ENCODE data around the gene DHX32.

Gene DHX32

DNA sequence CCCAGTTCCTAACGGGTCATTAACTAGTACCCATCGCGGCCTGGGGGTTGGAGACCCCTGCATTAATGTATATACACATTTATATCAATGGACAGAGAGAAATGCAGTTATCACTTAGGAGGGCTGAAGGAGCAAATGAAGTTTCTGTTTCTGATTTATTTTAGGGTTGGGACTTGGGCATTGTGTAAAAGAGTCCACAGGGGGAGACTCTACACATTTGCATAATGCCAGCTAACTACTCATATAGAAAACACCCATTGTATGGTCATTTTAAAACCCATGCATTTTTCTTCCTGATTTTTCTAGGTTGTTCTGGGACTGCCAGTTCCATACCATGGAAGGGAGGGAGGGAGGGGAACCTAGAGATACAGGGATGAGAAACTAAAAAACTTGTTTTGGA is 34.2 kb downstream of the DHX32 start:
- no peak for DNase-seq

DNA sequence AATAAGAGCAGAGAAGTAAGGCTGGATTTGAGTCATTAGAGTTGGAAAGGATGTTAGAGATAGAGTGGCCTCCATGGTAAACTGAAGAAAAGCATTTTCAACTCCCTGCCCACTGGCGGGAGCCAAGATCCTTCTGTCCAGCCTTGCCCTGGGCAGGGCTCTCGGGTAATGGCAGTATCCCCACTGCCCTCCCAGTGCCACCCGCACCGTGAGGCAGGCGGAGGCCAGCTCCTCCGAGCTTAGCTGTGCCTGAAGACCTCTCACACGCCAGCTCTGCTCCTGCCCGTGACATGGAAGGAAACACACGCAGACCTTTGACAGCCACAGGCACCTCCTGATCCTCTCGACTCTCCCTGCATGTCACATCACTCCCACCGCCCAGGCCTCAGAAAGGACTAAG is 35.5 kb downstream of the DHX32 start:
- no peak for DNase-seq

DNA sequence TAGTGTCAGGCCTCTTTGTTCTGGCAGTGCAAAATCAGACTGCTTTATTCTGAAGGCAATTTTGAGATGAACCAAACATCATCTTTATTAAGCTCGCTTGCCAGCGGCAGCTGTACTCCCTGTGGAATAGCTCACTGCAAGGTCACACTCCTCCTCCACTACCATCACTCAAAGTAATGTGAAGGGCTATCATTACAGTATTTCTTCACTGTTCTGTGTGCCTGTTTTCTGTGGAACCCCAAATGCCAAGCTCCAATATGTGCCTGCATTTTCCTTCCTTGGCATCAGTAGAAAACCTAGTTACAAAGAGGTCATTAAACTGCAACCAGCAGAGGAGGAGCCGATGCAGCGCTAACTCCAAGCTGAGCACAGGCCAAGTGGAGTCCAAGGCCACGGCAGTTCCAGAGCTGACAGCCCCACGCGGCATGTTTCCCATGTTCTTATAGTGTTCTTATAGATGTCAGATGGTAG is 36.3 kb downstream of the DHX32 start:
- DNase-seq, result no peak

DNA sequence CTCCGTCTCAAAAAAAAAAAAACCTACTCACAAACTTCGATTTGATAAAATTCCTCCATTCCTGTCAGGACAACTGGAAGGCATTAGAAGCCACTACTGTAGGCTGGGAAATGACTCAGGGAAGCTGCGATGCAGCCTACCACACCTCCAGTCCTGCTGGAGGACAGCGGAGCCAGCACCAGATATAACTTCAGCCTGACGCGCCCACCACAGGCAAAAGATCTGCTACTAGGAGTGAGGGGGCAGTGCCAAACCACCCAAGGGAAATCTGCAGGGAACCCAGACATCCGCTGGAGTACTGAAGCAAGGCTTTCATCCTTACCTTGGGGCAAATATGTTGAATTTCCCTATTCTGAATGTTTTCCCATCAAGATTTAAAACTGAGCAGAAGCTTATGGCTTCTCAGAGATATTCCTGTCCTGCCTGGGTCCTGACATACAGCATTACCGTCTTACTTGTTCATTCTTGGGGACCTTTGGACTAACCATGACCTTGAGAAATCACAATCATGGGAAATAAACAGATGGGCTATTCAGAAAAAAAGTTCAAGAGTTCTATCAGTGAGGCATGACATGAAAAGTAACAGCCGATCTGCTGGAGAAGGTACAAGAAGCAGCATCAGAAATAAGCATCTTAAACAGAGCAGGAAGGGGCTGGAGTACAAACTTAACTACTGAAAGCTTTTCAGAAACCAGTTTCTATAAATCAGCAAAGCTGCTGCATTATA is 37.3 kb downstream of the DHX32 start:
- DNase-seq, result no peak

DNA sequence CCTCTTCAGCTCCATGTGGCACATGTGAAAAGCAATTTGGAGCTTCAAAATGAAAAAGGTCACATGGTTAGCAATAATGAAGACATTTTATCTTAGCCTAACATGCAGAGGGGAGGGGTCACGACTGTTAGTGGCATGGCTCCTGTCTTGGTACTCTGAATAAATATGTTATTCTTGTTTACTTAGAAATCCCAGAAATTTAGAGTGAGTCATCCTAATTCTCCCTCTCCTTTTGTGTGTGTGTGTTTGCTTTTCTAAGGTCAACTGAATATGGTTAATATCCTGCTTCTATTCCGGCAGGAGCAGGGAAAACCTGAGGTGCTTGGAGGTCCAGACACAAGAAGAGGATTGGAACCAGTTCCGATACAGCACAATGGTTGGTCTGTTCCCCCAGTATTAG is 40.1 kb downstream of the DHX32 start:
- no peak for DNase-seq

- DNase-seq, result no peak
Measured at GRCh38 chr10:125840406-125840805, 40.7 kb downstream of the DHX32 start.

DNA sequence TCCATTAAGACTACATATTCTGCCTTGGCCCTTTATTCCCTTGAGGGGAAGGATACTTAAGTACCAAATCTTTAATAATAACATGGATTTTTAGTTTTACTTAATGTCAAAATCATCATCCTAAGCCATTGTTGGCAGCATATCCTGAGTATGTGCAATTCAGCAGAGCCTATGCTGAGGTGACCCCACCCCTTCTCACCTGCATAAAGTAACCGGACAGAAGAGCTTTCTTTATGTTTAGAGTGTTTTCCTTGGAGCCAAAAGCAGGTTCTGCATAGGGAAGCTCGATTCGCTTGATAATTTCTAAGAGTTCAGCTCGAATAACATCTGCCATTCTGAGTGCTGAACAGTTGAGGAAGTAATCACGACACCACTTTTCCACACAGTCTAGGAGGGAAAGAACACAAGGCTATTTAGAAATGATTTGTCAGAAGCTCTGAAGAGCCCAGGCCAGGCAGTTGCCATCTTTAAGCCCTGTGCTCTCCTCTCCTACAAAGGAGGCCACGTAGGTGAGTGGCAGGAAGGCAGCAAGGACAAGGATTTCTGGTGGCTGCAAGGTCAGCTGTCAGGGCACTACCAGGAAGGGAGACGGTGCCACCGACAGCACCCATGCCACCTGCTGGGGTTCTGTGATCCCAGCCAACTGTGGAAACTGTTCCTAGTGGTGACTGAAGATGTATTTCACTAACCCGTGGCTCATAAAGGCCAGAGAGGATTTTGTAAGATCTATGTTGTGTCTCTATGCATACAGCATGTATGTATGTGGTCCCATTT is 42.1 kb downstream of the DHX32 start:
- no peak for DNase-seq

DNA sequence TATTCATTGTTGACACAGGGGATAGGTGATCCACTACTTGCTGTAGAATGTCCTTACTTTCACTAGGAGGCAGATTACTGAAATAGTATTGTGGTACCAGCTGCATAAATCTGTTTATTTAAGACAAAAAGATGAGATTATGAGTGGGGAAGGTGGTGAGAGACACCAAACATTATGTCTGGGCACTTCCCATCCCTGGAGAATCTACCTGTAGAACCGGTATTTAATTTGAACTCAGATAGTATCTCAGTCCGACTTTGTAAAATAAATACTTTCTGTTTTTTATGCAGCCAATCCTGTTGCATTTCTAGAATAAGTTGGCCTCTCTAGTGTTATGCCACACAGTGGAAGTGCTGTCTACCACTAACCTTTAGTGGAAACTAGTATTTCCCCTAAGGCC is 44.3 kb downstream of the DHX32 start:
- no peak for DNase-seq

GRCh38 chr10:125828311-125828710 is 52.8 kb downstream of the DHX32 start:
- DNase-seq, result no peak

DNA sequence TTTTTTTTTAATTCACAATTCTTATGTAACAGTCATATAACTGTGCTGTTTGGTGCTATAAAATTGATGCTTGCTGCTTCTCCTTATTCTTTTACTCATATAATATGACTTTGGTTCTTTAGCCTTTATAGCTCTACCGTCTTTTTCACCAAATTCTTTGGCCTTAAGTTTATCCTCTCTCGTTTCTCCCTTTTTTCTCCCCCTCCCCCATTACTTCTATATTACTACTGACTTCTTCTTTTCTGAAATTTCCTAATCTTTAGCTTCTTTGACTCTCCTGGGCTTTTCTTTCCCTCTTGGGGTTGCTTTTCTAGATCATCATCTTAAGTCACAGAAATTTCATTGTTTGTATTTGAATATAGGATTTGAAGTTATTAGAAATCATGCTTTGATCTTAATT is 54.0 kb downstream of the DHX32 start:
- no peak for DNase-seq

GRCh38 chr10:125824736-125825135 is 56.4 kb downstream of the DHX32 start:
- no peak for DNase-seq

- peak; percentile 17 for DNase-seq
Measured at GRCh38 chr10:125823663-125824251, 57.3 kb downstream of the DHX32 start.

DNA sequence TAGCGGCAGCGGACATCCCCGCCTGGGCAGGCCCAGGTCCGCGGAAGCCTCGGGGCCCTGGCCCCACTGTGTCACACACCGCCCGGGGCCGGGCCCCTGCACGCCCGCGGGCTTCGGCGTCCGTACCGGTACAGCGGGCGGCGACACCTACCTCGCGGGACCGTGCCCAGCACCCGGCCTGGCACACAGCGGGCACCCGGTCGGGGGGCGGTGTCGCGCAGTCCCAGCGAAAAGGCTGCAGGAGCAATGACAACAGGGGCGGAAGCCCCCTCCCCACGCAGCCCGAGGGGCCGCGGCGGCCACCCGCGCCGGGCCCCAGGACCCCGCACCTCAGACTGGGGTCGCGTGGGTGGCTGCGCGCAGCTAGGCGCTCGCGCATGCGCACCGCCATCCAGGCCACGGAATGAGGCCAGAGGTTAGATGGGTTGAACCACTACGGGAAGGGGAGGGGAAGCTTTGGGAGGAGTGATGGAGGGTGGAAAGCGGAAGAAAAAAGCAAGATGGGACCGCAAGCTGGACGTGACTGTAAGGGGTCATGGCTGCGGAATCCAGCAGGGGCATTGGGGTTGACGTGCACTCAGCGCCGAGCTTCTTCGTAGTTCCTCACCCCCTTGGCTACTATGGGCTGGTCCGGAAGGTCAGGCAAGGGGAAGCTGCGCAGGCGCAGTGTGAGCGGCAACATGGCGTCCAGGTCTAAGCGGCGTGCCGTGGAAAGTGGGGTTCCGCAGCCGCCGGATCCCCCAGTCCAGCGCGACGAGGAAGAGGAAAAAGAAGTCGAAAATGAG is 58.0 kb downstream of the DHX32 start, which contains the start of the genes BCCIP and UROS:
Gene BCCIP (plus strand): TSS at position 669 of the 785 bp plus-strand sequence. CDS start 12 bp downstream, at position 681.
Gene UROS (minus strand): TSS at position 381 of the 785 bp plus-strand sequence. CDS start 6,759 bp downstream, outside the sequence.
- peak; percentile 89 for DNase-seq

GRCh38 chr10:125820701-125821100 is 60.4 kb downstream of the DHX32 start:
- DNase-seq, result no peak

DNA sequence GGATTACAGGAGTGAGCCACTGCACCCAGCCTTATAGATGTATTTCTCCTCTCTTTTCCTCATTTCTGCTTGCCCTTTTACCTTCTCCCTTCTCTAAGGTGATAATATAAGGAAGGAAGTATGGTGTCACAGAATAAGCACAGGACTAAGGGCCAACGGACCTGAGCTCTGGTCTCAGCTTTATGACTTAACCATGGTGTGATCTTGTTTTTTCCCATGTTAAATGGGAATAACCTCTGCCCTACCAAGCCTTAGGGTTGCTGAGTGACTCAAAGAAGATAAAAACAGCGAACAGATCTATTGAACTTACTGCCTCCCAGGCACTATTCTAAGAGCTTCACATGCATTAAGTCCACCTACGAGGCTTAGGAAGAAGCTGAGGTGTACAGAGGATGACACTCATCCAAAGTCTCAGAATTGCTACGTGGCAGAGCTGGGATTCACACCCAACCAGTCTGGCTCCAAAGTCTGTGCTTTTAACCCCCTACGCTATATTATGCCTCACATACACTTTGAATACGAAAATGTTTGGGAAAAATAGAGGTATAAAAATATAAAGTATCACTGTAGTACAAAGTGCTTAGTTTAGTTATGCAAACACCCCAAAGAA is 63.6 kb downstream of the DHX32 start:
- no peak for DNase-seq

GRCh38 chr10:125816548-125816947 is 64.5 kb downstream of the DHX32 start:
- no peak for DNase-seq

DNA sequence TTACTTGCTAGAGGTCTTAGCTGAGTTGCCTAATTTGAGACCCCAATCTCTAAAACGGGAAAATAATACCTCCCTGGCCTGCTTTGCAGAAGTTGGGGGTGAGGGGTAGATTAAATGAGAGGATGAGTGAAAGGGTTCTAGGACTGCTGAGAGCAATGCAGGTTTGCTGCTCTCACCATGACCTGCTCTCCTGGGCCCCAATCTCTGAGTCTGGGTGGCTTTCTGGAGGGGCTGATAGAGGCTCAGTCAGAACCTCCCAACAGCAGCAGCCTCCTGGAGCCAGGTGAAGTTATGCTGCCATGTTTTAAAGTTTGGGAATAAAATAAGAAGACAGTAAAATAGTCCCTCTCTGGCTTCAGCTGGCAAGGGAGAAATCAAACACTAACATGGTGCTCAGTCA is 65.3 kb downstream of the DHX32 start:
- DNase-seq, result no peak

- no peak for DNase-seq
Measured at GRCh38 chr10:125812128-125812750, 68.9 kb downstream of the DHX32 start.

GRCh38 chr10:125811251-125811650 is 69.8 kb downstream of the DHX32 start:
- no peak for DNase-seq

GRCh38 chr10:125808047-125808446 is 73.0 kb downstream of the DHX32 start:
- DNase-seq, result no peak

DNA sequence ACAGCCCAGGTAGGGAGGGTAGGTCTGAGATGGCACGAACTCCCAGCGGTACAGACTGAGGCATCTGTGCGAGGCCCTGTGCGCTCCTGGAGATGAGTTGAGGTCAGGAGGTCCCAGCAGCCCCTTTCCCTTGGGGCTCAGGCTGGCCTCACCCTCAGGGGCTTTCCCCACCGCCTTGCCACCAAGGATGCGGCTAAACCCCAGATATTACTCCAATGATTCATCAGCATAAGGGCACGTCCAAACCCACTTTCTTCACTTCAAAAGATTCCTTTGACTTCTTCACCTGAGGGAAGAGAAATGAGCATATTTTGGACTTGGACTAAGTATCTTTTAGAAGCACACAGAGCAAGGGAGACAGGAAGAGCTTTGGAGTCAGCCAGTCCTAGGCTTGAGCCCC is 78.4 kb downstream of the DHX32 start:
- no peak for DNase-seq

- no peak for DNase-seq
Measured at GRCh38 chr10:125802131-125802530, 79.0 kb downstream of the DHX32 start.
